GM23338 (cell line): ENCODE measurements around the gene CCL20. TPM values are rescaled to one million over a fixed set of nuclear protein-coding genes. Genes with fewer than 3 reads are reported as not detected.

ENCODE experiments used
- ATAC-seq: fragments of 200-7000 bp; cut with Tn5 transposase; 3 replicates; pipeline ENCODE4 v1.9.1; 2020
- DNase-seq: peaks from one replicate; pipeline ENCODE4 v3.0.0-alpha.2; 2015; ENCODE audit warnings: low spot score
- H2AFZ ChIP-seq: fragments of 200-600 bp; sonication (generic); 2 replicates; pipeline ENCODE4 v1.8.0; 2016; ENCODE audit warnings: antibody characterized with exemption, mild to moderate bottlenecking, moderate library complexity
- H3F3A ChIP-seq: fragments of 200-600 bp; sonication (generic); replicated peaks from 2 replicates; pipeline ENCODE4 v1.8.0; 2017; ENCODE audit warnings: antibody characterized with exemption, mixed run types, low read depth
- H3K27ac ChIP-seq: fragments of 200-600 bp; sonication (generic); 2 replicates; pipeline ENCODE4 v1.6.1; 2016; ENCODE audit warnings: low read depth
- H3K27me3 ChIP-seq: fragments of 200-600 bp; sonication (generic); 2 replicates; pipeline ENCODE4 v1.8.0; 2016; ENCODE audit warnings: mild to moderate bottlenecking, mixed run types, moderate library complexity; ENCODE audit not compliant: insufficient read depth
- H3K36me3 ChIP-seq: fragments of 200-600 bp; sonication (generic); 2 replicates; pipeline ENCODE4 v1.8.0; 2016; ENCODE audit warnings: mild to moderate bottlenecking; ENCODE audit not compliant: insufficient read depth
- H3K4me1 ChIP-seq: fragments of 200-600 bp; sonication (generic); 2 replicates; pipeline ENCODE4 v1.8.0; 2016; ENCODE audit warnings: mild to moderate bottlenecking, moderate library complexity; ENCODE audit not compliant: insufficient read depth
- H3K4me2 ChIP-seq: fragments of 200-600 bp; sonication (generic); 2 replicates; pipeline ENCODE4 v1.7.1; 2017; ENCODE audit warnings: mixed run types
- H3K4me3 ChIP-seq: fragments of 200-600 bp; sonication (generic); 2 replicates; pipeline ENCODE4 v1.6.1; 2016; ENCODE audit warnings: mixed run types
- H3K79me2 ChIP-seq: fragments of 200-600 bp; sonication (generic); replicated peaks from 2 replicates; pipeline ENCODE4 v1.8.0; 2017; ENCODE audit warnings: mild to moderate bottlenecking; ENCODE audit not compliant: insufficient read depth
- H3K9me2 ChIP-seq: fragments of 200-600 bp; sonication (generic); 2 replicates; pipeline ENCODE4 v1.8.0; 2017; ENCODE audit not compliant: insufficient read depth
- H4K20me1 ChIP-seq: fragments of 200-600 bp; sonication (generic); replicated peaks from 2 replicates; pipeline ENCODE4 v1.8.0; 2017; ENCODE audit warnings: mild to moderate bottlenecking; ENCODE audit not compliant: insufficient read depth
- H3K27ac Mint-ChIP-seq: 2 replicates; pipeline ENCODE4 v1.8.0; 2020; ENCODE audit warnings: inconsistent platforms, mild to moderate bottlenecking, moderate library complexity, mixed read lengths
- H3K27me3 Mint-ChIP-seq: 3 replicates; pipeline ENCODE4 v1.8.0; 2022; ENCODE audit warnings: low read depth, mild to moderate bottlenecking, moderate library complexity, mixed read lengths, inconsistent platforms; ENCODE audit not compliant: insufficient read depth, poor library complexity
- H3K36me3 Mint-ChIP-seq: 3 replicates; pipeline ENCODE4 v1.8.0; 2021; ENCODE audit warnings: low read depth, mild to moderate bottlenecking, inconsistent platforms, moderate library complexity, mixed read lengths
- H3K4me1 Mint-ChIP-seq: 3 replicates; pipeline ENCODE4 v1.8.0; 2020; ENCODE audit warnings: mild to moderate bottlenecking, inconsistent platforms, mixed read lengths
- H3K4me3 Mint-ChIP-seq: 3 replicates; pipeline ENCODE4 v1.8.0; 2021; ENCODE audit warnings: moderate library complexity, mild to moderate bottlenecking, inconsistent platforms, mixed read lengths
- H3K9me3 Mint-ChIP-seq: 3 replicates; pipeline ENCODE4 v1.8.0; 2020; ENCODE audit warnings: moderate library complexity, mild to moderate bottlenecking, inconsistent platforms, mixed read lengths
- EZH2 ChIP-seq: fragments of 200-600 bp; sonication (generic); IDR thresholded peaks from one replicate; pipeline ENCODE4 v1.8.0; 2017; ENCODE audit warnings: antibody characterized with exemption, mild to moderate bottlenecking, low read depth; ENCODE audit not compliant: unreplicated experiment
- EZH2phosphoT487 ChIP-seq: fragments of 200-600 bp; sonication (generic); IDR thresholded peaks from one replicate; pipeline ENCODE4 v1.8.1; 2018; ENCODE audit warnings: antibody characterized with exemption; ENCODE audit not compliant: unreplicated experiment
- STAT1 ChIP-seq: IDR thresholded peaks from one replicate; pipeline ENCODE4 v1.6.1; 2016; ENCODE audit warnings: antibody characterized with exemption; ENCODE audit not compliant: unreplicated experiment
- ZNF331 ChIP-seq: fragments of 250-450 bp; sonication (Bioruptor Pico); IDR thresholded peaks from 2 replicates; pipeline ENCODE4 v1.5.0; 2020; ENCODE audit warnings: low read depth, mild to moderate bottlenecking, moderate library complexity
- polyA plus RNA-seq: library from polyadenylated mRNA; unstranded; fragments of >200 nt; fragmentation: Nextera tagmentation; extraction: Ambion mirVana; gene quantifications from 2 replicates; pipeline ENCODE4 v1.2.1, GENCODE V29; 2016
- total RNA-seq: library from RNA; depleted of rRNA; stranded (reverse); fragments of >200 nt; shearing (Covaris generic); gene quantifications from 2 replicates; pipeline ENCODE4 v1.2.3, GENCODE V29; 2014
- TF ChIP-seq, protein P1 (sequence below): fragments of 250-450 bp; sonication (Bioruptor Pico); IDR thresholded peaks from 2 replicates; pipeline ENCODE4 v1.5.0; 2020; ENCODE audit warnings: mild to moderate bottlenecking, moderate library complexity
- TF ChIP-seq, protein P2 (sequence below): IDR thresholded peaks from one replicate; pipeline ENCODE4 v1.6.1; 2018; ENCODE audit warnings: antibody characterized with exemption; ENCODE audit not compliant: unreplicated experiment

Gene CCL20
- total and polyA plus RNA-seq, 2 experiments from 2014 or later: not detected

DNA sequence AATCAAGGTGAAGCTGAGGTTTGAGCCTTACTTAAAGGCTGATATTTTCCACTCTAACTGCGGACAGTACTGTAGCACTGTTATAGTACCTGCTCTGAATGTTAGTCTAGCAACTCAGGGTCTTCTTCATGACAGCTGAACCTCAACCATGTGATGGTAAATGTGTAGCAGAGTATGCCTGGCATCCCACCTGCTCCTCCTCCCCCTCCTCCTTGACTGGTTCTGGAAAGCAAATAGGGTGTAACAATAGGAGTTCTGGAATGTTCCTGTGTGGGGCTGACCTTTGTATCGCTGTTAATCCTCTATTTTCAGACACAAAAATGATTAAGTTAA lies 447 bp upstream of the CCL20 start:
- H3K4me1 Mint-ChIP-seq: peaks cover 18% of the 10 kb centered on the region
- Histone ChIP-seq H2AFZ (peak overlapping the region; percentile 19; the same call in 1 of the 2 replicates), H4K20me1 (no peaks in the 10 kb centered on the region), H3K36me3 (no peaks in the 10 kb centered on the region), H3K27me3 (no peaks in the 10 kb centered on the region), H3K4me3 (no peak overlapping the region), H3K4me2 (no peak overlapping the region), H3K4me1 (peaks cover 17% of the 10 kb centered on the region; the same call in 1 of the 2 replicates), H3K27ac (no peak overlapping the region), H3K79me2 (no peaks in the 10 kb centered on the region), H3F3A (no peaks in the 10 kb centered on the region), H3K9me2 (peaks cover 6% of the 10 kb centered on the region; the same call in 1 of the 2 replicates)
- H3K27ac Mint-ChIP-seq: no peak overlapping the region
- no peaks in the 10 kb centered on the region for H3K36me3 Mint-ChIP-seq
- no peaks in the 10 kb centered on the region for H3K9me3 Mint-ChIP-seq
- no peaks in the 10 kb centered on the region for H3K27me3 Mint-ChIP-seq
- ATAC-seq (no peak), DNase-seq (no peak)
- TF ChIP-seq, protein P1, sequence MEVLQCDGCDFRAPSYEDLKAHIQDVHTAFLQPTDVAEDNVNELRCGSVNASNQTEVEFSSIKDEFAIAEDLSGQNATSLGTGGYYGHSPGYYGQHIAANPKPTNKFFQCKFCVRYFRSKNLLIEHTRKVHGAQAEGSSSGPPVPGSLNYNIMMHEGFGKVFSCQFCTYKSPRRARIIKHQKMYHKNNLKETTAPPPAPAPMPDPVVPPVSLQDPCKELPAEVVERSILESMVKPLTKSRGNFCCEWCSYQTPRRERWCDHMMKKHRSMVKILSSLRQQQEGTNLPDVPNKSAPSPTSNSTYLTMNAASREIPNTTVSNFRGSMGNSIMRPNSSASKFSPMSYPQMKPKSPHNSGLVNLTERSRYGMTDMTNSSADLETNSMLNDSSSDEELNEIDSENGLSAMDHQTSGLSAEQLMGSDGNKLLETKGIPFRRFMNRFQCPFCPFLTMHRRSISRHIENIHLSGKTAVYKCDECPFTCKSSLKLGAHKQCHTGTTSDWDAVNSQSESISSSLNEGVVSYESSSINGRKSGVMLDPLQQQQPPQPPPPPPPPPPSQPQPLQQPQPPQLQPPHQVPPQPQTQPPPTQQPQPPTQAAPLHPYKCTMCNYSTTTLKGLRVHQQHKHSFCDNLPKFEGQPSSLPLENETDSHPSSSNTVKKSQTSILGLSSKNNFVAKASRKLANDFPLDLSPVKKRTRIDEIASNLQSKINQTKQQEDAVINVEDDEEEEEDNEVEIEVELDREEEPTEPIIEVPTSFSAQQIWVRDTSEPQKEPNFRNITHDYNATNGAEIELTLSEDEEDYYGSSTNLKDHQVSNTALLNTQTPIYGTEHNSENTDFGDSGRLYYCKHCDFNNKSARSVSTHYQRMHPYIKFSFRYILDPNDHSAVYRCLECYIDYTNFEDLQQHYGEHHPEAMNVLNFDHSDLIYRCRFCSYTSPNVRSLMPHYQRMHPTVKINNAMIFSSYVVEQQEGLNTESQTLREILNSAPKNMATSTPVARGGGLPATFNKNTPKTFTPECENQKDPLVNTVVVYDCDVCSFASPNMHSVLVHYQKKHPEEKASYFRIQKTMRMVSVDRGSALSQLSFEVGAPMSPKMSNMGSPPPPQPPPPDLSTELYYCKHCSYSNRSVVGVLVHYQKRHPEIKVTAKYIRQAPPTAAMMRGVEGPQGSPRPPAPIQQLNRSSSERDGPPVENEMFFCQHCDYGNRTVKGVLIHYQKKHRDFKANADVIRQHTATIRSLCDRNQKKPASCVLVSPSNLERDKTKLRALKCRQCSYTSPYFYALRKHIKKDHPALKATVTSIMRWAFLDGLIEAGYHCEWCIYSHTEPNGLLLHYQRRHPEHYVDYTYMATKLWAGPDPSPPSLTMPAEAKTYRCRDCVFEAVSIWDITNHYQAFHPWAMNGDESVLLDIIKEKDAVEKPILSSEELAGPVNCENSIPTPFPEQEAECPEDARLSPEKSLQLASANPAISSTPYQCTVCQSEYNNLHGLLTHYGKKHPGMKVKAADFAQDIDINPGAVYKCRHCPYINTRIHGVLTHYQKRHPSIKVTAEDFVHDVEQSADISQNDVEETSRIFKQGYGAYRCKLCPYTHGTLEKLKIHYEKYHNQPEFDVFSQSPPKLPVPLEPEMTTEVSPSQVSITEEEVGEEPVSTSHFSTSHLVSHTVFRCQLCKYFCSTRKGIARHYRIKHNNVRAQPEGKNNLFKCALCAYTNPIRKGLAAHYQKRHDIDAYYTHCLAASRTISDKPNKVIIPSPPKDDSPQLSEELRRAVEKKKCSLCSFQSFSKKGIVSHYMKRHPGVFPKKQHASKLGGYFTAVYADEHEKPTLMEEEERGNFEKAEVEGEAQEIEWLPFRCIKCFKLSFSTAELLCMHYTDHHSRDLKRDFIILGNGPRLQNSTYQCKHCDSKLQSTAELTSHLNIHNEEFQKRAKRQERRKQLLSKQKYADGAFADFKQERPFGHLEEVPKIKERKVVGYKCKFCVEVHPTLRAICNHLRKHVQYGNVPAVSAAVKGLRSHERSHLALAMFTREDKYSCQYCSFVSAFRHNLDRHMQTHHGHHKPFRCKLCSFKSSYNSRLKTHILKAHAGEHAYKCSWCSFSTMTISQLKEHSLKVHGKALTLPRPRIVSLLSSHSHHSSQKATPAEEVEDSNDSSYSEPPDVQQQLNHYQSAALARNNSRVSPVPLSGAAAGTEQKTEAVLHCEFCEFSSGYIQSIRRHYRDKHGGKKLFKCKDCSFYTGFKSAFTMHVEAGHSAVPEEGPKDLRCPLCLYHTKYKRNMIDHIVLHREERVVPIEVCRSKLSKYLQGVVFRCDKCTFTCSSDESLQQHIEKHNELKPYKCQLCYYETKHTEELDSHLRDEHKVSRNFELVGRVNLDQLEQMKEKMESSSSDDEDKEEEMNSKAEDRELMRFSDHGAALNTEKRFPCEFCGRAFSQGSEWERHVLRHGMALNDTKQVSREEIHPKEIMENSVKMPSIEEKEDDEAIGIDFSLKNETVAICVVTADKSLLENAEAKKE (CRISPR knock-in tag): no peak
- TF ChIP-seq EZH2phosphoT487 (no peak), EZH2 (no peak), STAT1 (no peak), ZNF331 (CRISPR knock-in tag) (no peak)
- TF ChIP-seq, protein P2, sequence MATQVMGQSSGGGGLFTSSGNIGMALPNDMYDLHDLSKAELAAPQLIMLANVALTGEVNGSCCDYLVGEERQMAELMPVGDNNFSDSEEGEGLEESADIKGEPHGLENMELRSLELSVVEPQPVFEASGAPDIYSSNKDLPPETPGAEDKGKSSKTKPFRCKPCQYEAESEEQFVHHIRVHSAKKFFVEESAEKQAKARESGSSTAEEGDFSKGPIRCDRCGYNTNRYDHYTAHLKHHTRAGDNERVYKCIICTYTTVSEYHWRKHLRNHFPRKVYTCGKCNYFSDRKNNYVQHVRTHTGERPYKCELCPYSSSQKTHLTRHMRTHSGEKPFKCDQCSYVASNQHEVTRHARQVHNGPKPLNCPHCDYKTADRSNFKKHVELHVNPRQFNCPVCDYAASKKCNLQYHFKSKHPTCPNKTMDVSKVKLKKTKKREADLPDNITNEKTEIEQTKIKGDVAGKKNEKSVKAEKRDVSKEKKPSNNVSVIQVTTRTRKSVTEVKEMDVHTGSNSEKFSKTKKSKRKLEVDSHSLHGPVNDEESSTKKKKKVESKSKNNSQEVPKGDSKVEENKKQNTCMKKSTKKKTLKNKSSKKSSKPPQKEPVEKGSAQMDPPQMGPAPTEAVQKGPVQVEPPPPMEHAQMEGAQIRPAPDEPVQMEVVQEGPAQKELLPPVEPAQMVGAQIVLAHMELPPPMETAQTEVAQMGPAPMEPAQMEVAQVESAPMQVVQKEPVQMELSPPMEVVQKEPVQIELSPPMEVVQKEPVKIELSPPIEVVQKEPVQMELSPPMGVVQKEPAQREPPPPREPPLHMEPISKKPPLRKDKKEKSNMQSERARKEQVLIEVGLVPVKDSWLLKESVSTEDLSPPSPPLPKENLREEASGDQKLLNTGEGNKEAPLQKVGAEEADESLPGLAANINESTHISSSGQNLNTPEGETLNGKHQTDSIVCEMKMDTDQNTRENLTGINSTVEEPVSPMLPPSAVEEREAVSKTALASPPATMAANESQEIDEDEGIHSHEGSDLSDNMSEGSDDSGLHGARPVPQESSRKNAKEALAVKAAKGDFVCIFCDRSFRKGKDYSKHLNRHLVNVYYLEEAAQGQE: no peak
- no peak overlapping the region for H3K4me3 Mint-ChIP-seq
